SK-N-SH (cell line): ENCODE results near the gene CCDC167. TPM values are rescaled to one million over a fixed set of nuclear protein-coding genes. Genes with fewer than 3 reads are reported as not detected.

Source experiments
- CTCF ChIA-PET: fragments of 300-600, 350-600 bp; formaldehyde crosslinking; extraction: SDS; loops from one replicate; lab custom pipeline; 2021; lab: Yijun Ruan, JAX
- POLR2A ChIA-PET: fragments of 350-600 bp; sonication (Branson Sonifier 250); formaldehyde crosslinking; extraction: SDS; loops from one replicate; lab custom pipeline; 2020; ENCODE audit warnings: antibody characterized with exemption, inconsistent platforms; lab: Yijun Ruan, JAX
- DNase-seq: peaks from one replicate; pipeline ENCODE4 v3.0.0; 2012
- H2AFZ ChIP-seq: fragments of 200-600 bp; sonication (generic); 2 replicates; pipeline ENCODE4 v1.8.1; 2016; ENCODE audit warnings: antibody characterized with exemption, mild to moderate bottlenecking, low read depth
- H3F3A ChIP-seq: fragments of 200-600 bp; sonication (generic); replicated peaks from 2 replicates; pipeline ENCODE3; 2016; ENCODE audit warnings: antibody characterized with exemption, mild to moderate bottlenecking; ENCODE audit not compliant: insufficient read depth
- H3K27ac ChIP-seq, 2 experiments: fragments of 200-500 bp in 1 of 2; fragments of 200-600 bp in 1 of 2; sonication (Bioruptor generic) in 1 of 2; sonication (generic), shearing (Covaris generic) in 1 of 2; 2 replicates each; pipeline versions ENCODE4 v1.5.1 to v1.6.1; 2014 to 2016; ENCODE audit warnings: low read depth in 2 of 2, inconsistent platforms in 1 of 2, low read length in 1 of 2, mild to moderate bottlenecking in 1 of 2, mixed read lengths in 1 of 2
- H3K27me3 ChIP-seq: fragments of 200-600 bp; sonication (generic), shearing (Covaris generic); 2 replicates; pipeline ENCODE4 v1.6.1; 2016; ENCODE audit warnings: mixed run types; ENCODE audit not compliant: insufficient read depth
- H3K36me3 ChIP-seq, 2 experiments: fragments of 200-500 bp in 1 of 2; fragments of 200-600 bp in 1 of 2; sonication (Bioruptor generic) in 1 of 2; sonication (generic) in 1 of 2; replicated peaks in 1 of 2; 2 replicates each; pipeline versions ENCODE3 to v1.5.1; 2014 to 2016; ENCODE audit warnings: low read length in 1 of 2, mild to moderate bottlenecking in 1 of 2; ENCODE audit not compliant: insufficient read depth in 2 of 2, control insufficient read depth in 1 of 2
- H3K4me1 ChIP-seq, 2 experiments: fragments of 200-500 bp in 1 of 2; fragments of 200-600 bp in 1 of 2; sonication (Bioruptor generic) in 1 of 2; sonication (generic), shearing (Covaris generic) in 1 of 2; 2 replicates each; pipeline versions ENCODE4 v1.5.1 to v1.6.1; 2014 to 2016; ENCODE audit warnings: low read depth in 1 of 2, low read length in 1 of 2, mixed run types in 1 of 2; ENCODE audit not compliant: insufficient read depth in 2 of 2, control insufficient read depth in 1 of 2
- H3K4me2 ChIP-seq: fragments of 200-600 bp; sonication (generic), shearing (Covaris generic); 2 replicates; pipeline ENCODE4 v1.6.1; 2017; ENCODE audit warnings: mixed run types
- H3K4me3 ChIP-seq, 2 experiments: fragments of 200-500 bp in 1 of 2; fragments of 200-600 bp in 1 of 2; sonication (Bioruptor generic) in 1 of 2; sonication (generic), shearing (Covaris generic) in 1 of 2; 2 replicates each; pipeline versions ENCODE4 v1.5.1 to v1.8.1; 2014 to 2016; ENCODE audit warnings: low read depth in 2 of 2, inconsistent platforms in 1 of 2, low read length in 1 of 2, mild to moderate bottlenecking in 1 of 2, mixed read lengths in 1 of 2, moderate library complexity in 1 of 2
- H3K79me2 ChIP-seq: fragments of 200-600 bp; sonication (generic); 2 replicates; pipeline ENCODE4 v1.8.1; 2017; ENCODE audit warnings: mild to moderate bottlenecking; ENCODE audit not compliant: insufficient read depth
- H3K9ac ChIP-seq: fragments of 200-600 bp; sonication (generic); 2 replicates; pipeline ENCODE4 v1.6.1; 2017; ENCODE audit warnings: mixed run types
- H3K9me2 ChIP-seq: fragments of 200-600 bp; sonication (generic); 2 replicates; pipeline ENCODE4 v1.6.1; 2017; ENCODE audit warnings: mixed run types
- H3K9me3 ChIP-seq: fragments of 200-600 bp; sonication (generic); 2 replicates; pipeline ENCODE4 v1.6.1; 2017; ENCODE audit warnings: mixed run types, mild to moderate bottlenecking, moderate library complexity
- H4K20me1 ChIP-seq: fragments of 200-600 bp; sonication (generic); 2 replicates; pipeline ENCODE4 v1.6.1; 2017; ENCODE audit warnings: mild to moderate bottlenecking, mixed run types; ENCODE audit not compliant: insufficient read depth
- CTCF ChIP-seq: fragments of 200-600 bp; sonication (generic); IDR thresholded peaks from 2 replicates; pipeline ENCODE4 v1.6.1; 2017; ENCODE audit warnings: antibody characterized with exemption, mild to moderate bottlenecking, moderate library complexity
- EP300 ChIP-seq, 2 experiments: IDR thresholded peaks; 2 replicates each; pipeline versions ENCODE4 v1.4.0 to v1.6.1; 2012; ENCODE audit warnings: borderline replicate concordance in 1 of 2, low read depth in 1 of 2, low read length in 1 of 2
- FOSL2 ChIP-seq: IDR thresholded peaks from 2 replicates; pipeline ENCODE4 v1.4.0; 2012; ENCODE audit warnings: low read depth, mild to moderate bottlenecking, moderate library complexity, borderline replicate concordance
- GABPA ChIP-seq: IDR thresholded peaks from 2 replicates; pipeline ENCODE4 v1.4.0; 2012; ENCODE audit warnings: low read depth, mild to moderate bottlenecking
- JUND ChIP-seq: IDR thresholded peaks from 2 replicates; pipeline ENCODE4 v1.4.0; 2012
- MEF2A ChIP-seq: IDR thresholded peaks from 2 replicates; pipeline ENCODE4 v1.4.0; 2012; ENCODE audit warnings: low read depth, borderline replicate concordance
- MXI1 ChIP-seq: IDR thresholded peaks from 2 replicates; pipeline ENCODE4 v1.6.1; 2012; ENCODE audit warnings: mild to moderate bottlenecking, low read depth, low read length, improper control_type of control experiment
- NFIC ChIP-seq: IDR thresholded peaks from 2 replicates; pipeline ENCODE4 v1.4.0; 2012; ENCODE audit warnings: borderline replicate concordance
- POLR2AphosphoS5 ChIP-seq: IDR thresholded peaks from 2 replicates; pipeline ENCODE4 v1.6.1; 2012; ENCODE audit warnings: low read depth, low read length
- RAD21 ChIP-seq: IDR thresholded peaks from 2 replicates; pipeline ENCODE4 v1.6.1; 2012; ENCODE audit warnings: mild to moderate bottlenecking, low read length
- RCOR1 ChIP-seq: fragments of 150-350 bp; IDR thresholded peaks from 2 replicates; pipeline ENCODE4 v1.6.1; 2017; ENCODE audit warnings: antibody characterized with exemption, low read length
- RFX5 ChIP-seq: IDR thresholded peaks from 2 replicates; pipeline ENCODE4 v1.6.1; 2012; ENCODE audit warnings: mild to moderate bottlenecking, improper control_type of control experiment, low read length
- RXRA ChIP-seq: IDR thresholded peaks from 2 replicates; pipeline ENCODE4 v1.4.0; 2012; ENCODE audit warnings: low read depth, mild to moderate bottlenecking, borderline replicate concordance
- SMC3 ChIP-seq: IDR thresholded peaks from 2 replicates; pipeline ENCODE4 v1.6.1; 2012; ENCODE audit warnings: low read depth, low read length, improper control_type of control experiment
- TAF1 ChIP-seq: IDR thresholded peaks from 2 replicates; pipeline ENCODE4 v1.6.1; 2012; ENCODE audit warnings: low read depth, mild to moderate bottlenecking, low read length, moderate library complexity, borderline replicate concordance
- WGBS: methylation state at CpG from one replicate; pipeline ENCODE4 v1.1.6; 2017; ENCODE audit warnings: low lambda C conversion rate; 5-methylcytosine and 5-hydroxymethylcytosine counted together
- polyA plus RNA-seq, 3 experiments: library from polyadenylated mRNA; depleted of rRNA; stranded (reverse); fragments of >200 nt; gene quantifications; 2 replicates each; pipeline ENCODE4 v1.2.3, GENCODE V29; 2012
- TF ChIP-seq, protein P1 (sequence below): IDR thresholded peaks from 2 replicates; pipeline ENCODE4; 2012
- TF ChIP-seq, protein P2 (sequence below): IDR thresholded peaks from 2 replicates; pipeline ENCODE4 v1.4.0; 2012; ENCODE audit warnings: low read depth, borderline replicate concordance
- TF ChIP-seq, protein P3 (sequence below): fragments of 150-350 bp; IDR thresholded peaks from 2 replicates; pipeline ENCODE4 v1.6.1; 2017; ENCODE audit warnings: antibody characterized with exemption, low read length, low read depth, borderline replicate concordance
- TF ChIP-seq, protein P4 (sequence below): IDR thresholded peaks from 2 replicates; pipeline ENCODE4 v1.4.0; 2012; ENCODE audit warnings: low read depth, borderline replicate concordance

CCDC167 gene
- polyA plus RNA-seq, 1 of the 3 experiments (the other 2 are of a cell fraction): 49.1 TPM

DNA sequence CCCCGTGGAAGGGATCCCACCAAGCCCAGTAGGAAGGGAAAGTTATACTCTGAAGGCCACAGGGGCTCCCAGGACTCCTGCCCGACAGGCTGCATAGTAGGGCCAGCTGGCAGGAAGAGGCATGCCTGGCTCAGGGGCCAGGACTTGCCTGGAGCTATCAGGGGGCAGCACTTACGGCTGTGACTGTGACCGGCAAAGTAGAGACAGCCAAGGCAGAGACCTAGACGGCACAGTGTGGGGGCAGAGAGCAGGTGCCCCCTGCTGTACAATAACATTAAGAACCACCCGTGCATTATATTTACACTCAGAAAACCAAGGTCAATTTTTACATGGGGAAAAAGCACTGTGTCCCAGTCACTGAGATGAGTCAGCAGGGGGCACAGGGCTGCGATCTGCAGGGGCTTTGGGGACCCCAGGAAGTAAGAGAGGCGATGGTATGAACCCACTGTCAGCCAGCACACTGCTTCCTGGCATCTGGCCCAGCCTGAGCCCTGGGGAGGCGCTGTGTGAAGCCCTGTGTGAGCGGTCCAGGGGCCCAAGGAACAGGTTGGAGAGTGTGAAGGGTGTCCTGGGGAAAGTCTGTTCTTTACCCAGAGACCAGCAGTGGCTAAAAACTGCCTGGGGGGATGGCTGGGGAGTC lies 9.9 kb downstream of the CCDC167 start (continued):
- TF ChIP-seq MEF2A: no peak

GRCh38 chr6:37488476-37488875 lies 11.2 kb downstream of the CCDC167 start:
- Histone ChIP-seq H3K9me2 (no peaks in the 10 kb centered on the region), H4K20me1 (no peaks in the 10 kb centered on the region), H3K9ac (no peak overlapping the region), H3K4me1 (peaks cover 0 to 72% of the 10 kb centered on the region in 2 experiments; a peak in 2 of 4 replicates), H3K27me3 (no peaks in the 10 kb centered on the region), H3K4me2 (no peak overlapping the region), H3F3A (no peaks in the 10 kb centered on the region), H3K4me3 (no peak overlapping the region), H3K9me3 (no peaks in the 10 kb centered on the region), H3K79me2 (no peaks in the 10 kb centered on the region), H3K36me3 (peaks cover 0 to 6% of the 10 kb centered on the region in 2 experiments), H2AFZ (no peak overlapping the region), H3K27ac (peak overlapping the region in 1 of 2 experiments; percentile 2; a peak in 1 of 4 replicates)
- DNase-seq: no peak
- ChIA-PET CTCF (interaction anchor here (0.8 to 10.8 kb wide), 8 partner anchors 17 to 202 kb away, joined by 3 to 116 read pairs (median 4); no protein-coding TSS in a partner anchor), POLR2A (interaction anchor here (0.5 to 1.4 kb wide), 2 partner anchors 77 to 209 kb away, joined by 4 to 5 read pairs; partner anchors contain the start of gene MDGA1)
- 100% methylated on average over 1 of the region's 1 CpG for WGBS
- no peak for TF ChIP-seq TAF1
- no peak for TF ChIP-seq RCOR1
- TF ChIP-seq, protein P1, sequence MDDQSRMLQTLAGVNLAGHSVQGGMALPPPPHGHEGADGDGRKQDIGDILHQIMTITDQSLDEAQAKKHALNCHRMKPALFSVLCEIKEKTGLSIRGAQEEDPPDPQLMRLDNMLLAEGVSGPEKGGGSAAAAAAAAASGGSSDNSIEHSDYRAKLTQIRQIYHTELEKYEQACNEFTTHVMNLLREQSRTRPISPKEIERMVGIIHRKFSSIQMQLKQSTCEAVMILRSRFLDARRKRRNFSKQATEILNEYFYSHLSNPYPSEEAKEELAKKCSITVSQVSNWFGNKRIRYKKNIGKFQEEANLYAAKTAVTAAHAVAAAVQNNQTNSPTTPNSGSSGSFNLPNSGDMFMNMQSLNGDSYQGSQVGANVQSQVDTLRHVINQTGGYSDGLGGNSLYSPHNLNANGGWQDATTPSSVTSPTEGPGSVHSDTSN: no peak
- TF ChIP-seq RFX5: no peak
- TF ChIP-seq RXRA: no peak
- TF ChIP-seq CTCF: no peak
- TF ChIP-seq RAD21: no peak
- no peak for TF ChIP-seq SMC3
- TF ChIP-seq MXI1: no peak
- no peak for TF ChIP-seq NFIC
- TF ChIP-seq, protein P2, sequence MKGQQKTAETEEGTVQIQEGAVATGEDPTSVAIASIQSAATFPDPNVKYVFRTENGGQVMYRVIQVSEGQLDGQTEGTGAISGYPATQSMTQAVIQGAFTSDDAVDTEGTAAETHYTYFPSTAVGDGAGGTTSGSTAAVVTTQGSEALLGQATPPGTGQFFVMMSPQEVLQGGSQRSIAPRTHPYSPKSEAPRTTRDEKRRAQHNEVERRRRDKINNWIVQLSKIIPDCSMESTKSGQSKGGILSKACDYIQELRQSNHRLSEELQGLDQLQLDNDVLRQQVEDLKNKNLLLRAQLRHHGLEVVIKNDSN: no peak
- TF ChIP-seq JUND: no peak
- TF ChIP-seq FOSL2: no peak
- no peak for TF ChIP-seq POLR2AphosphoS5
- TF ChIP-seq, protein P3, sequence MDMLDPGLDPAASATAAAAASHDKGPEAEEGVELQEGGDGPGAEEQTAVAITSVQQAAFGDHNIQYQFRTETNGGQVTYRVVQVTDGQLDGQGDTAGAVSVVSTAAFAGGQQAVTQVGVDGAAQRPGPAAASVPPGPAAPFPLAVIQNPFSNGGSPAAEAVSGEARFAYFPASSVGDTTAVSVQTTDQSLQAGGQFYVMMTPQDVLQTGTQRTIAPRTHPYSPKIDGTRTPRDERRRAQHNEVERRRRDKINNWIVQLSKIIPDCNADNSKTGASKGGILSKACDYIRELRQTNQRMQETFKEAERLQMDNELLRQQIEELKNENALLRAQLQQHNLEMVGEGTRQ: no peak
- TF ChIP-seq GABPA: no peak
- no peak for TF ChIP-seq MEF2A
- TF ChIP-seq EP300 (IDR thresholded peaks at IDR 0.05; ENCODE audit: borderline replicate concordance in 1 of 2, low read depth in 1 of 2, low read length in 1 of 2): no peak
- TF ChIP-seq, protein P4, sequence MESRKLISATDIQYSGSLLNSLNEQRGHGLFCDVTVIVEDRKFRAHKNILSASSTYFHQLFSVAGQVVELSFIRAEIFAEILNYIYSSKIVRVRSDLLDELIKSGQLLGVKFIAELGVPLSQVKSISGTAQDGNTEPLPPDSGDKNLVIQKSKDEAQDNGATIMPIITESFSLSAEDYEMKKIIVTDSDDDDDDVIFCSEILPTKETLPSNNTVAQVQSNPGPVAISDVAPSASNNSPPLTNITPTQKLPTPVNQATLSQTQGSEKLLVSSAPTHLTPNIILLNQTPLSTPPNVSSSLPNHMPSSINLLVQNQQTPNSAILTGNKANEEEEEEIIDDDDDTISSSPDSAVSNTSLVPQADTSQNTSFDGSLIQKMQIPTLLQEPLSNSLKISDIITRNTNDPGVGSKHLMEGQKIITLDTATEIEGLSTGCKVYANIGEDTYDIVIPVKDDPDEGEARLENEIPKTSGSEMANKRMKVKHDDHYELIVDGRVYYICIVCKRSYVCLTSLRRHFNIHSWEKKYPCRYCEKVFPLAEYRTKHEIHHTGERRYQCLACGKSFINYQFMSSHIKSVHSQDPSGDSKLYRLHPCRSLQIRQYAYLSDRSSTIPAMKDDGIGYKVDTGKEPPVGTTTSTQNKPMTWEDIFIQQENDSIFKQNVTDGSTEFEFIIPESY: no peak
